Prostate gland (tissue), 2 donors: ENCODE results near the gene TM9SF4. TPM values are rescaled to one million over a fixed set of nuclear protein-coding genes. Genes with fewer than 3 reads are reported as not detected.

ENCODE experiments used
- DNase-seq: peaks from one replicate; pipeline ENCODE4 v3.0.0-alpha.2; 2019; ENCODE audit warnings: low spot score
- H3K27ac ChIP-seq, 2 donors: fragments of 200-600 bp; sonication (generic); 2 replicates each; pipeline ENCODE4 v1.5.1; 2017 to 2019
- H3K27me3 ChIP-seq: fragments of 200-600 bp; sonication (generic); replicated peaks from 2 replicates; pipeline ENCODE4 v1.5.1; 2019; ENCODE audit not compliant: insufficient read depth
- H3K36me3 ChIP-seq, 2 donors: fragments of 200-600 bp; sonication (generic); 1 replicate in 1 of 2; 2 replicates in 1 of 2; pipeline versions ENCODE4 v1.5.1 to v1.8.1; 2017 to 2019
- H3K4me1 ChIP-seq: fragments of 200-600 bp; sonication (generic); replicated peaks from 2 replicates; pipeline ENCODE4 v1.5.1; 2019
- H3K4me3 ChIP-seq, 2 donors: fragments of 200-600 bp; sonication (generic); 2 replicates each; pipeline ENCODE4 v1.5.1; 2017 to 2019
- H3K9me3 ChIP-seq: fragments of 200-600 bp; sonication (generic); 2 replicates; pipeline ENCODE4 v1.5.1; 2017
- CTCF ChIP-seq, 4 experiments: fragments of 200-600 bp in 2 of 4; fragments of 450-650 bp in 2 of 4; sonication (generic) in 2 of 4; IDR thresholded peaks; 1 replicate in 3 of 4; 2 replicates in 1 of 4; pipeline ENCODE4 v1.5.1; 2016 to 2019; ENCODE audit warnings: antibody characterized with exemption in 4 of 4, mild to moderate bottlenecking in 2 of 4, moderate library complexity in 2 of 4
- POLR2A ChIP-seq: fragments of 450-650 bp; IDR thresholded peaks from one replicate; pipeline ENCODE4 v1.6.1; 2016; ENCODE audit warnings: antibody characterized with exemption, mild to moderate bottlenecking
- POLR2AphosphoS5 ChIP-seq: sonication (generic); formaldehyde crosslinking; IDR thresholded peaks from one replicate; pipeline ENCODE4 v1.6.1; 2017; ENCODE audit warnings: antibody characterized with exemption
- WGBS: methylation state at CpG from one replicate; pipeline ENCODE4 v1.1.5; 2018; 5-methylcytosine and 5-hydroxymethylcytosine counted together
- intact Hi-C: fragments of 100-400 bp; cut with DNase I; formaldehyde crosslinking; loops from one replicate; pipeline ENCODE4 v1.14.2; 2022
- total RNA-seq, 2 donors: library from RNA; depleted of rRNA; stranded (reverse); fragments of >200 nt; gene quantifications; one replicate each; pipeline ENCODE4 v1.1.0, GENCODE V29; 2016

Gene TM9SF4
- total RNA-seq, 2 donors from 2014 or later = 44.7 to 62.9 TPM

- DNase-seq = no peak
- intact Hi-C loops = no loop called here
- H3K27ac ChIP-seq = no peak overlapping the region
- no peaks in the 10 kb centered on the region for H3K36me3 ChIP-seq
- no peaks in the 10 kb centered on the region for H3K4me1 ChIP-seq
- TF ChIP-seq POLR2AphosphoS5 = no peak
- TF ChIP-seq CTCF (IDR thresholded peaks at IDR 0.05) = no peak
- TF ChIP-seq POLR2A = no peak
- H3K27me3 ChIP-seq = no peaks in the 10 kb centered on the region
- H3K9me3 ChIP-seq = no peaks in the 10 kb centered on the region
- WGBS = 92% methylated on average over 3 of the region's 3 CpGs
- H3K4me3 ChIP-seq = no peak overlapping the region
Measured at GRCh38 chr20:32088759-32089158, 20.8 kb upstream of the TM9SF4 start.

GRCh38 chr20:32089637-32090362, 19.7 kb upstream of the TM9SF4 start:
- no peak overlapping the region for H3K4me3 ChIP-seq
- no peak overlapping the region for H3K27ac ChIP-seq
- no peaks in the 10 kb centered on the region for H3K4me1 ChIP-seq
- intact Hi-C loops = no loop called here
- H3K9me3 ChIP-seq = no peaks in the 10 kb centered on the region
- H3K27me3 ChIP-seq = no peaks in the 10 kb centered on the region
- H3K36me3 ChIP-seq = no peaks in the 10 kb centered on the region
- TF ChIP-seq POLR2AphosphoS5 = no peak
- no peak for DNase-seq
- 66% methylated on average over 5 of the region's 5 CpGs for WGBS

DNA sequence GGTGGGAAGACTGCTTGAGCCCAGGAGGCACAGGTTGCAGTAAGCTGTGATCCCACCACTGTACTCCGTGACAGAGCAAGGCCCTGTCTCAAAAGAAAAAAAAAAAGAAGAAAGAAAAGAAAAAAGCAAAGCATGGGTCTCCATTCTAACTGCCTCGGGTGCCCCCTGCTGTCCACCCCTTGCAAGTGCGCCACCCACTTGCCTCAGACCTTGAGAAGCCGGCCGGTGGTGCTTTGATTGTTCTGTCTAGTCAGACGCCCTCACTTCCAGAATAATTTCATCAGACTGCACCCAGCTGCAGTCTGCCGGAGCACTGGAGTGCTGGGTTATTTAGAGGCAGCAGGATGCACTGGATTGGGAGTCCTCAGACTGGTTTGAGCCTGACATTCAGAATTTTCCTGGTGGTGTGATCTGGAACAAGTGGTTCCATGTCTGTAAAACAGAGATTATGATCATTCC, 17.6 kb upstream of the TM9SF4 start:
- peak; percentile 53 for DNase-seq
- no peak overlapping the region for H3K27ac ChIP-seq
- intact Hi-C loops = no loop called here

DNA sequence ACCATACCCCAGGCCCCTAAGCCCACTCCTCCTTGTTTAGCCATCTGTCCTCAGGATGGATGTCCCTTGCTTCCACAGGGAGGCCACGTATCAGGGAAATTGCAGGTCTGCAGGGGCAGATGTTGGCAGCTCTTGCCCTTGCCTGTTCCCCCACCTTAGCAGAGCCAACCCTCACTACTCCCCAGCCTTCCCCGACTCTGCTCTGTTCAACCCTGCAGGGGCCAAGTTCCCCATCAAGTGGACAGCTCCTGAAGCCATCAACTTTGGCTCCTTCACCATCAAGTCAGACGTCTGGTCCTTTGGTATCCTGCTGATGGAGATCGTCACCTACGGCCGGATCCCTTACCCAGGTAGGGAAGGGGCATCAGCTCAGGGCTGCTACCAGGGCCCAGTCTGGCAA, 10.7 kb upstream of the TM9SF4 start:
- 83% methylated on average over 6 of the region's 6 CpGs for WGBS
- Histone ChIP-seq H3K36me3 (no peaks in the 10 kb centered on the region), H3K4me1 (no peaks in the 10 kb centered on the region), H3K9me3 (no peaks in the 10 kb centered on the region), H3K27me3 (no peaks in the 10 kb centered on the region), H3K27ac (no peak overlapping the region), H3K4me3 (no peak overlapping the region)
- intact Hi-C loops = no loop called here
- no peak for TF ChIP-seq POLR2A
- no peak for TF ChIP-seq POLR2AphosphoS5
- no peak for TF ChIP-seq CTCF (IDR thresholded peaks at IDR 0.05)
- no peak for DNase-seq

More for the DNA sequence above, 17.6 kb upstream of the TM9SF4 start:
- Histone ChIP-seq H3K9me3 (no peaks in the 10 kb centered on the region), H3K36me3 (no peaks in the 10 kb centered on the region), H3K4me3 (no peak overlapping the region), H3K27me3 (no peaks in the 10 kb centered on the region), H3K4me1 (no peaks in the 10 kb centered on the region)
- 6% methylated on average over 7 of the region's 7 CpGs for WGBS
- TF ChIP-seq POLR2AphosphoS5 (no peak), CTCF (IDR thresholded peaks at IDR 0.05) (peak; percentile 57 to 69 (median 64))

DNA sequence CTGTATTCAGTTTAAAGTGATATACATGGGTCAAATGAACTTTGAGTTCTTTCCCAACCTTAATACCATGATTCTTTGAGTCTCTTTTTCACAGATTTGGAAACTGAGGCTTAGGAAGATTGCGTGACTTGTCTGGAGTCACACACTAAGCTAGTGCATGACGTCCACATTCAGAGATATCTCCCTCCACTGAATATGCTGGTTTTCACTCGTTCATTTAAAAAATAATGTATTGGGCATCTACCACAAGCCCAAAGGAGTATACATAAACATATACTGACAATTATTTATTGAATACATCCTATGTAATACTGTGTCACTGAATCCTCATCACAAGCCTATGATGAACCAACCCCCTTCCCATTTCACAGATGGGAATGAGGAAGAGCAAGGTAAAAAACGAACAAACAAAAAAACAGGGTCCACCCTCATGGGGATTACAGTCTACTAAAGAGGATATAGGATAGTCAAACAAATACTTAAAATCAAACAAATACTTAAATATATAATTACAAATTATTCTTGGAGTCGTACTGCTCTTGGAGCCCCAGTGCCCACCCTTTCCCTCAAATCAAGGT, 611 bp upstream of the TM9SF4 start:
- H3K36me3 ChIP-seq = no peaks in the 10 kb centered on the region
- no peaks in the 10 kb centered on the region for H3K9me3 ChIP-seq
- H3K4me1 ChIP-seq = peaks cover 3% of the 10 kb centered on the region
- intact Hi-C loops = loop anchor here (10.0 kb wide), 1 partner anchor 96 kb away; the partner anchor contains the start of genes PLAGL2 and POFUT1
- TF ChIP-seq CTCF (IDR thresholded peaks at IDR 0.05) (no peak), POLR2A (no peak), POLR2AphosphoS5 (no peak)
- H3K4me3 ChIP-seq = peak overlapping the region; percentile 83 to 91
- no peak for DNase-seq
- peak overlapping the region; percentile 98 for H3K27ac ChIP-seq
- WGBS = 66% methylated on average over 5 of the region's 5 CpGs
- no peaks in the 10 kb centered on the region for H3K27me3 ChIP-seq
